Caco-2 (cell line): ENCODE data around the gene LRP1. TPM values are rescaled to one million over a fixed set of nuclear protein-coding genes. Genes with fewer than 3 reads are reported as not detected.

Experiments used
- BruUV-seq: library from RNA; stranded (reverse); fragments of 400-500 nt; replicated peaks from 2 replicates; lab custom pipeline; 2021; lab: Mats Ljungman, UMichigan
- CTCF ChIA-PET: fragments of 300-600 bp; sonication (Branson Sonifier 250); formaldehyde crosslinking; loops from one replicate; lab custom pipeline; 2022; ENCODE audit warnings: antibody characterized with exemption; lab: Charles Lee
- POLR2A ChIA-PET: fragments of 300-600 bp; sonication (Branson Sonifier 250); formaldehyde crosslinking; loops from one replicate; lab custom pipeline; 2022; ENCODE audit warnings: antibody characterized with exemption; lab: Charles Lee
- DNase-seq, 2 experiments: peaks; one replicate each; pipeline versions ENCODE4 v3.0.0 to v3.0.0-alpha.2; 2020 to 2022
- H3K27me3 ChIP-seq: replicated peaks from 2 replicates; pipeline ENCODE4 v1.6.0; 2011; ENCODE audit warnings: low read length; ENCODE audit not compliant: control insufficient read depth, insufficient read depth
- H3K36me3 ChIP-seq: 2 replicates; pipeline ENCODE4 v1.5.1; 2011; ENCODE audit warnings: low read length; ENCODE audit not compliant: control insufficient read depth, insufficient read depth
- H3K4me1 ChIP-seq: fragments of 250-450 bp; sonication (Bioruptor Pico); 2 replicates; pipeline ENCODE4 v1.5.1; 2020; ENCODE audit warnings: mild to moderate bottlenecking
- H3K4me3 ChIP-seq: 2 replicates; pipeline ENCODE4 v1.5.1; 2011; ENCODE audit warnings: low read depth, mild to moderate bottlenecking, control low read depth, low read length
- H3K9me3 ChIP-seq: fragments of 250-450 bp; sonication (Bioruptor Pico); 2 replicates; pipeline ENCODE4 v1.5.1; 2020; ENCODE audit warnings: mild to moderate bottlenecking, moderate library complexity
- H3K27ac Mint-ChIP-seq: one replicate; pipeline ENCODE4 v1.8.0; 2022; ENCODE audit warnings: mixed read lengths; ENCODE audit not compliant: unreplicated experiment
- H3K27me3 Mint-ChIP-seq: one replicate; pipeline ENCODE4 v1.8.0; 2022; ENCODE audit warnings: mixed read lengths; ENCODE audit not compliant: insufficient read depth, unreplicated experiment
- H3K36me3 Mint-ChIP-seq: one replicate; pipeline ENCODE4 v1.8.0; 2022; ENCODE audit warnings: mild to moderate bottlenecking, mixed read lengths; ENCODE audit not compliant: insufficient read depth, unreplicated experiment
- H3K4me1 Mint-ChIP-seq: one replicate; pipeline ENCODE4 v1.8.0; 2022; ENCODE audit warnings: low read depth, mixed read lengths; ENCODE audit not compliant: unreplicated experiment
- H3K4me3 Mint-ChIP-seq: one replicate; pipeline ENCODE4 v1.8.0; 2022; ENCODE audit warnings: mild to moderate bottlenecking, moderate library complexity, mixed read lengths; ENCODE audit not compliant: unreplicated experiment
- H3K9me3 Mint-ChIP-seq: one replicate; pipeline ENCODE4 v1.8.0; 2022; ENCODE audit warnings: mixed read lengths; ENCODE audit not compliant: unreplicated experiment
- intact Hi-C: fragments of 100-400 bp; cut with micrococcal nuclease; formaldehyde crosslinking; loops from one replicate; pipeline ENCODE4 v1.10.0; 2022; ENCODE audit not compliant: unreplicated experiment
- total RNA-seq: library from RNA; stranded (reverse); gene quantifications from 2 replicates; pipeline ENCODE4 v1.2.3, GENCODE V29; 2022
- TF ChIP-seq, protein P1 (sequence below), 2 experiments: fragments of 200-600 bp in 1 of 2; IDR thresholded peaks; 1 replicate in 1 of 2; 2 replicates in 1 of 2; pipeline versions ENCODE4 v1.5.1 to v1.8.0; 2011 to 2022; ENCODE audit warnings: antibody characterized with exemption in 1 of 2, control low read depth in 1 of 2, inconsistent platforms in 1 of 2, low read depth in 1 of 2, low read length in 1 of 2, mild to moderate bottlenecking in 1 of 2, moderate library complexity in 1 of 2; ENCODE audit not compliant: insufficient read depth in 1 of 2, severe bottlenecking in 1 of 2, unreplicated experiment in 1 of 2

The LRP1 gene
- total RNA-seq, 1 experiment from 2014 or later: 111 TPM

DNA sequence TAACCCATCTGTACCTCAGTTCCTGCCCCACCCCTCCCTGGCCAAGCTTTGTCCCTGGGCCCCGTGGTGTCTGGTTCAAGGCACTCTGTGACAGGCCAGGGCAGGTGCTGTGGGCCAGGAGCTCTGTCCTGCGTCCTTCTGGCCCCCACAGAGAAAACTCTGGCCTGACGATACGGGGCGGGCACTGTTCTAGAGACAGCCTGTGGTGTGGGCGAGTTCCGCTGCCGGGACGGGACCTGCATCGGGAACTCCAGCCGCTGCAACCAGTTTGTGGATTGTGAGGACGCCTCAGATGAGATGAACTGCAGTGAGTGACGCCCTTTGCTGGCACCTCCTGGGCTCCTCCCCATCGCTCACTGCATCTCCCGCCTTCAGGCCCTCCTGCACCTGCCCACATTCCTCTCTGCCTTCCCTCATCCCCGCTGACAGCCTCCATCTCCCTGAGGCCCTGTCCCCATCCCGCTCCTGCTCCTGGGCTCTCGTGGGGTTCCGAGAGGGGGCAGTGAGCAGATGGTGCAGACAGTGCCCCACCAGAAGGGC is 65.5 kb downstream of the LRP1 start:
- H3K27me3 Mint-ChIP-seq: no peaks in the 10 kb centered on the region
- ChIA-PET POLR2A (no interaction called here), CTCF (interaction anchor here (1.6 kb wide), 1 partner anchor 69 kb away, joined by 3 read pairs; no protein-coding TSS in a partner anchor)
- no TSS peak for BruUV-seq
- intact Hi-C loops: no loop called here
- Histone ChIP-seq H3K27me3 (no peaks in the 10 kb centered on the region), H3K9me3 (no peaks in the 10 kb centered on the region), H3K36me3 (peaks cover 8% of the 10 kb centered on the region), H3K4me3 (no peak overlapping the region), H3K4me1 (no peaks in the 10 kb centered on the region)
- no peaks in the 10 kb centered on the region for H3K9me3 Mint-ChIP-seq
- H3K4me3 Mint-ChIP-seq: no peak overlapping the region
- DNase-seq: no peak
- H3K36me3 Mint-ChIP-seq: peaks cover 29% of the 10 kb centered on the region
- no peaks in the 10 kb centered on the region for H3K4me1 Mint-ChIP-seq
- H3K27ac Mint-ChIP-seq: no peak overlapping the region
- TF ChIP-seq, protein P1, sequence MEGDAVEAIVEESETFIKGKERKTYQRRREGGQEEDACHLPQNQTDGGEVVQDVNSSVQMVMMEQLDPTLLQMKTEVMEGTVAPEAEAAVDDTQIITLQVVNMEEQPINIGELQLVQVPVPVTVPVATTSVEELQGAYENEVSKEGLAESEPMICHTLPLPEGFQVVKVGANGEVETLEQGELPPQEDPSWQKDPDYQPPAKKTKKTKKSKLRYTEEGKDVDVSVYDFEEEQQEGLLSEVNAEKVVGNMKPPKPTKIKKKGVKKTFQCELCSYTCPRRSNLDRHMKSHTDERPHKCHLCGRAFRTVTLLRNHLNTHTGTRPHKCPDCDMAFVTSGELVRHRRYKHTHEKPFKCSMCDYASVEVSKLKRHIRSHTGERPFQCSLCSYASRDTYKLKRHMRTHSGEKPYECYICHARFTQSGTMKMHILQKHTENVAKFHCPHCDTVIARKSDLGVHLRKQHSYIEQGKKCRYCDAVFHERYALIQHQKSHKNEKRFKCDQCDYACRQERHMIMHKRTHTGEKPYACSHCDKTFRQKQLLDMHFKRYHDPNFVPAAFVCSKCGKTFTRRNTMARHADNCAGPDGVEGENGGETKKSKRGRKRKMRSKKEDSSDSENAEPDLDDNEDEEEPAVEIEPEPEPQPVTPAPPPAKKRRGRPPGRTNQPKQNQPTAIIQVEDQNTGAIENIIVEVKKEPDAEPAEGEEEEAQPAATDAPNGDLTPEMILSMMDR (IDR thresholded peaks at IDR 0.05; ENCODE audit: insufficient read depth in 1 of 2, low read depth in 1 of 2, low read length in 1 of 2, severe bottlenecking in 1 of 2, unreplicated experiment in 1 of 2): no peak

DNA sequence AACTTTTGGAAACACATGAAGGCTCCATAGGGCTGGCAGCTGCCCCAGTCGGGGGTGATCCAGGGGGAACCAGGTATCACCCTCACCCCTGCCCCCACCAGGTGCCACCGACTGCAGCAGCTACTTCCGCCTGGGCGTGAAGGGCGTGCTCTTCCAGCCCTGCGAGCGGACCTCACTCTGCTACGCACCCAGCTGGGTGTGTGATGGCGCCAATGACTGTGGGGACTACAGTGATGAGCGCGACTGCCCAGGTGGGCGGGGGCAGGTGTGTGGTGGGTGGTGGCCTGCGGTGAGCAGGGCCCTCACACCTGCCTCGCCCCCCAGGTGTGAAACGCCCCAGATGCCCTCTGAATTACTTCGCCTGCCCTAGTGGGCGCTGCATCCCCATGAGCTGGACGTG is 66.0 kb downstream of the LRP1 start:
- POLR2A ChIA-PET: no interaction called here
- BruUV-seq: no TSS peak
- H3K27ac Mint-ChIP-seq: no peak overlapping the region

DNA sequence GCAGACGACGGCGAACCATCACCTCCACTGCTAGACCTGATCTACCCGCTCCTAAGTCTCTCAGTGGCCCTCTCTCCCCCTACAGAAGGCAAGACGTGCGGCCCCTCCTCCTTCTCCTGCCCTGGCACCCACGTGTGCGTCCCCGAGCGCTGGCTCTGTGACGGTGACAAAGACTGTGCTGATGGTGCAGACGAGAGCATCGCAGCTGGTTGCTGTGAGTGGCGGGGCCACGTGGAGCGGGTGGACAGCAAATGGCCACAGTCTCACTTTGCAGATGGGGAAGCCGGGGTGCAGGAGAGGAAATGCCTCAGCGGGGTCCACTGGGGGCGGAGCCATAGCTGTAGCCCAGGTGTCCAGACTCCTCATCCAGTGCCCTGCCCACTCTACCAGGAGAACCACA is 66.9 kb downstream of the LRP1 start:
- H3K9me3 ChIP-seq: no peaks in the 10 kb centered on the region
- TF ChIP-seq, protein P1 (IDR thresholded peaks at IDR 0.05; ENCODE audit: insufficient read depth in 1 of 2, low read depth in 1 of 2, low read length in 1 of 2, severe bottlenecking in 1 of 2, unreplicated experiment in 1 of 2): no peak
- H3K27me3 ChIP-seq: no peaks in the 10 kb centered on the region
- Mint-ChIP-seq H3K9me3 (no peaks in the 10 kb centered on the region), H3K36me3 (peaks cover 23% of the 10 kb centered on the region), H3K27me3 (no peaks in the 10 kb centered on the region), H3K27ac (no peak overlapping the region), H3K4me1 (no peaks in the 10 kb centered on the region), H3K4me3 (no peak overlapping the region)
- H3K4me3 ChIP-seq: no peak overlapping the region
- DNase-seq: no peak
- CTCF ChIA-PET: interaction anchor here (0.6 kb wide), 1 partner anchor 187 kb away, joined by 11 read pairs; no protein-coding TSS in a partner anchor
- peaks cover 8% of the 10 kb centered on the region for H3K36me3 ChIP-seq
- POLR2A ChIA-PET: no interaction called here
- intact Hi-C loops: no loop called here
- BruUV-seq: no TSS peak
- no peaks in the 10 kb centered on the region for H3K4me1 ChIP-seq

More for the DNA sequence above, 66.0 kb downstream of the LRP1 start:
- Mint-ChIP-seq H3K36me3 (peaks cover 24% of the 10 kb centered on the region), H3K9me3 (no peaks in the 10 kb centered on the region), H3K4me1 (no peaks in the 10 kb centered on the region), H3K27me3 (no peaks in the 10 kb centered on the region), H3K4me3 (no peak overlapping the region)
- H3K4me1 ChIP-seq: no peaks in the 10 kb centered on the region
- no peaks in the 10 kb centered on the region for H3K9me3 ChIP-seq
- TF ChIP-seq, protein P1 (IDR thresholded peaks at IDR 0.05; ENCODE audit: insufficient read depth in 1 of 2, low read depth in 1 of 2, low read length in 1 of 2, severe bottlenecking in 1 of 2, unreplicated experiment in 1 of 2): no peak
- CTCF ChIA-PET: interaction anchor here (1.6 kb wide), 1 partner anchor 70 kb away, joined by 3 read pairs; no protein-coding TSS in a partner anchor
- DNase-seq: no peak
- intact Hi-C loops: no loop called here
- H3K36me3 ChIP-seq: peaks cover 8% of the 10 kb centered on the region
- no peaks in the 10 kb centered on the region for H3K27me3 ChIP-seq
- no peak overlapping the region for H3K4me3 ChIP-seq
